HG03558 (cell line): ENCODE measurements around the gene TNFRSF14.
"Not testable (repeated sequence)": the region's sequence is repeated elsewhere in the genome, so short reads cannot be mapped to it uniquely, and the experiment has no call there.

Experiments used
- ATAC-seq: cut with Tn5 transposase; IDR thresholded peaks from one replicate; pipeline ENCODE4 v1.9.1; 2021; ENCODE audit warnings: moderate number of reproducible peaks; ENCODE audit not compliant: unreplicated experiment; ENCODE audit errors: extremely low read depth

Gene TNFRSF14

DNA sequence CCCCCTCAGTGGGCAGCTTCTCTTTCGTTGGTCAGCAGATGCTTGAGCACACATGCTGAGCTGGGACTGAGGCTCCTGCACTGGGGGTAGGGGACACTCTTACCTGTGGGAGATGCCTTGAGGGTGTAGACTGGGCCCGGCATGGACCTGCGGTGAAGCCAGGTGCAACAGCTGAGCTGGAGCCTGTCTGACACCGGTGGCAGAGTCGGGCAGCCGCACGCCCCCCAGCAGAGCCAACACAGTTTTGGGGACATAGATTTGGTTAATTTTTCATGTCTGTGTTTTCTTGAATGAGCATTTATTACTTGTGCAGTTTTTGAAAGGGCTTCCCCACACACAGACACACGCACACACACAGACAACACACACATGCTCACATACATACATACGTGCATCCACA, 20.2 kb upstream of the TNFRSF14 start:
- no peak for ATAC-seq

DNA sequence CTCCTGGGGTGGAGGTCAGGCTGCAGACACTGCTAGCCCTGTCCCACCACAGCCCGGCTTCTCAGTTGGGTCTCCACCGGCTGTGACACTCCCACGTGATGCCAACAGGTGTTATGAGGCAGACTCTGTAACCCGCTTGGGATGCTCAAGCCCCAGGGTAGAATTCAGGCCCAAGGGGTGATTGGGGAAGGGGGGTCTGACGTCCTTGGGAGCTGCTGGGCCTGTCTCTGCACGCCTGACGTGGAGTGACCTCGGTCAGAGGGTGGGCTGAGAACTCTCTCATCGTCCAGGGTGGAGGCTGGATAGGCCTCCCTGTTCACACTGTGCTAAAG, 18.4 kb upstream of the TNFRSF14 start:
- no peak for ATAC-seq

DNA sequence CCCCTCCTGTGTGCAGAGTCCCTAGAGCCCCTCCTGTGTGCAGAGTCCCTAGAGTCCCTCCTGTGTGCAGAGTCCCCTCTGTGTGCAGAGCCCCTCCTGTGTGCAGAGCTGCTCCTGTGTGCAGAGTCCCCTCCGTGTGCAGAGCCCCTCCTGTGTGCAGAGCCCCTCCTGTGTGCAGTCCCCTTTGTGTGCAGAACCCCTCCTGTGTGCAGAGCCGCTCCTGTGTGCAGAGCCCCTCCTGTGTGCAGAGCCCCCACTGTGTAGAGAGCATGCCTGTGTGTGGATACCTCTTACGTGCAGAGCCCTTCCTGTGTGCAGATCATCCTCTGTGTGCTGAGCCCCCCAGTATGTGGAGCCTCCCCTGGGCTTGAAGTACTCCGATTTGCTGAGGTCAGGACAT, 17.8 kb upstream of the TNFRSF14 start:
- ATAC-seq: no peak

DNA sequence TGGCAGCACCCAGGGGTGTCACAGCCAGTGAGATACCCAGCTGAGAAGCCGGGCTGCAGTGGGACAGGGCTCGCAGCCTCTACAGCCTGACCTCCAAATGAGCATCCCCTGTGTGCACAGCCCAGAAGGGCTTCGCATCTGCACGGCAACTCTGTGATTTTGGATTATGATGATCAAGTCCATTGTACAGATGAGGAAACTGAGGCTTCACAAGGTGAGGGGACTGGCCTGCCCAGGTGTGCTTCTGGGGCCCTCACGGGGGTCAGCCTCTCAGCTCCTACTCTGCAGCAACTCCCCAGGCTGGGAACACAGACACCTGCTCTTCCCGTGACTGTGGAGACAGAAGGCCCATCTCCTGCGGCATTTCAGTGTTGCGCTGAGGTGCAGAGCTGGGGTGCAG, 17.3 kb upstream of the TNFRSF14 start:
- no peak for ATAC-seq

DNA sequence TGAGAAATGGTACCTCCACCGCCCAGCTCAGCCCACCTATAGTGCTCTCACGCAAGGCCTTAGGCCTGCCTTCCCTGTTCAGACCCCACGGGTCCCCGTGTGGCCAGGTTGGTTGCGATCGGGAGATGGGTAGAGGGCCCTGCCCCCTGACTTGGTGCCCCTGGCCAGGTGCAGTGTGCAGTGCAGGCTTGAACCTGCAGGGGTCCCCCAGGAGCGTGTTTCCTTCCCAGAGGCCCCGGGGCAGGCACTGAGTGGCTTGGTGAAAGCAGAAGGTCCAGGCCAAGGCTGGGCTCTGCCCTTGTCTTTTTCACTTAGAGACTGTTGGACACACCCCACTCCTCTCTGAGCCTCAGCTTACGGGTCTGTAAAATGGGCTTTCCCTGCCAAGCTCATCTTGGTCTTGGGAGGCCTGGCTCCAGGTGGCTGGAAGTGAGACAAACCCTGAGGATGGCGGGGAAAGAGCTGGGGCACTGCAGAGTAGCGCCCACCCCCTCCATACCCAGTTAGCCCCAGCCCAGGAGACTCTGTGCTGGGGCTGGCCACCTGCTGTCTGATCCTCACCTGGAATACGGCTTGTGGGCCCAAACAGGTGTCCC, 16.8 kb upstream of the TNFRSF14 start:
- ATAC-seq: no peak

DNA sequence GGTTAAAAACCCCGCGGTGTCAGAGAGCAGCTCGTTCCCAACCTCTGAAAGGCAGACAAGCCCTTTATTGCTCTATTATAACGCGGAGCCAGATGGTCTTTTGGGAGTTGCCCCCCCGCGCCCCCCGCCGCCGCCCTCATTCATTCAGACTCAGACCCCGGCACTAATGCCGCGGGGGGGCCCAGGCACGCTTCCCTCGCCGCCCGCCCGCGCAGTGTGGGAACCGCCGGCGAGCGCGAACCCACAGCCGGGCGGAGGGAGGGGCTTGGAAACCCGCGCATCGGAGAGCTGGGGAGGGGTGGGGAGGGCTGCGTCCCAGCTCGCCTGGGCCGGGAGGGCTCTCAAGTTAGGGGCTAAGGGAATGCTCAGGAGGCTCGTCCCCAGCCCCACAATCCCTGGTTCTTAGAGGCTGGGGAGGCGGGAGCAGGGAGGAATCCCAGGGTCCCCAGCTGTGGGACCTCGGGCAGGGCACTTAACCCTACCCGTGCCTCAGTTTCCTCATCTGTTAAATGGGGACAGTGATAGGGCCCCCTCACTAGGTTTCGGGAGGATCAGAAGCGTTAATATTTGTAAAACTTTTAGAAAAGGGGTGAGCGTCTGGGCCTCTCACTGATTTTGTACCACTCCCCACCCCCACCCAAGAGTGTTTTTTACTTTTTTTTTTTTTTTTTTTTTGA, 15.2 kb upstream of the TNFRSF14 start:
- ATAC-seq: no peak

DNA sequence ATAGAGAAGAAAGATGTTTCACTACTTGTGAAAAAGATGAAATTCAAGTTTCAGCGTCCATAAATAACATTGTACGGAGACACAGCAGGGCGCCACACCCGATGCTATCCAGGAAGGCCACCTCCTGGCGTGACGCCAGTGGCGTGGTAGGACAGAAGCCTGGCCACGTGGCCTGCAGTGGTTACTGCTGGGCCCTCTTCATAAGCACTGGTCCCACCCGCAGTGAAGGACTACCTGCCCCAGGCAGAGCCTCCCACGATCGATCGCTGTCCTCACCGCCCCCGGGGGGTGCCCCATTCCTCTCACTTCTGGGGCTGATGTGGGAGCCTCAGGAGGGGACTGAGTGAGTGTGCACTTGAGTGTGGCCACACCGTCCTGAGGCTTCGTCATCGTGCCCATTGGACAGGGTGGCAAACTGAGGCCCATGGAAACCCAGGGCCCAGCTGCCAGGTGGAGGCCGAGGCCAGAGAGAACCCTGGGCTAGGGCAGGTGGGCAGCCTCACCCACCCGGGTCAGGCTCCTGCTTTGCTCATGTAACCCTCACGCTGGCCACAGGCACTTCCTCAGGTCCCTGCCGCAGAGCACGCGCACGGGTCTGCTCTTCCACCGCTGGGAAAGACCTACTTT, 14.4 kb upstream of the TNFRSF14 start:
- no peak for ATAC-seq

DNA sequence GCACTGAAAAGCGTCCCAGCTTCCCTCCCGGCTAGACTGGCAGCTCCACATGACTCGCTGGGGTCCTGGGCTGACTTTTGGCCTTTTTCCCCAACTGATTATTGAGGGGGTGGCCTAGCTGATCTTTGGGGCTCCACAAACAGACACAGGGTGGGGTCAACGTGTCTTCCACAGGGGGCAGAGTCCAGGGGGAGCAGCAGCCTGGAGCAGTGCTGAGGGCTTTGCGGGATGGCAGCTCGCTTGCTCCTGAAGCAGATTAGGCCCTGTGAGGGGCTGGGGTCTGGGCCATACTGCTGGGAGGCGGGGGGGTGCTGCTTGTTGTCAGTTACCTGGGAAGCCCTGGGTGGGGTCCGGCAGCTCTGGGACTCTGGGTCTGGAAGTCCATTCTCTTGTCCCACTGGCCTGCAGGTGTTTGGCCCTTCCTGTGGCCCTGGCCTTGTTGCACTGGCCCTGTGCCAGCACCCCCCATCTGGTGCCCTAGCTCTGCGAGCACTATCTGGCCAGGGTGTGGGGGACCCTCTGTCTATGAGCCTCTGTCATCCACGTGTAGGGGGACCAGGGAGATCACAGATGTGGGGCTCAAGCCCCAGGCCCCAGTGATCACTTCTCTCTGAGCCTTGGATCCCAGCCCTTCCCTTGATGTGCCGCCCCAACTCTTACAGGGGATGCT, 13.8 kb upstream of the TNFRSF14 start:
- ATAC-seq: no peak

DNA sequence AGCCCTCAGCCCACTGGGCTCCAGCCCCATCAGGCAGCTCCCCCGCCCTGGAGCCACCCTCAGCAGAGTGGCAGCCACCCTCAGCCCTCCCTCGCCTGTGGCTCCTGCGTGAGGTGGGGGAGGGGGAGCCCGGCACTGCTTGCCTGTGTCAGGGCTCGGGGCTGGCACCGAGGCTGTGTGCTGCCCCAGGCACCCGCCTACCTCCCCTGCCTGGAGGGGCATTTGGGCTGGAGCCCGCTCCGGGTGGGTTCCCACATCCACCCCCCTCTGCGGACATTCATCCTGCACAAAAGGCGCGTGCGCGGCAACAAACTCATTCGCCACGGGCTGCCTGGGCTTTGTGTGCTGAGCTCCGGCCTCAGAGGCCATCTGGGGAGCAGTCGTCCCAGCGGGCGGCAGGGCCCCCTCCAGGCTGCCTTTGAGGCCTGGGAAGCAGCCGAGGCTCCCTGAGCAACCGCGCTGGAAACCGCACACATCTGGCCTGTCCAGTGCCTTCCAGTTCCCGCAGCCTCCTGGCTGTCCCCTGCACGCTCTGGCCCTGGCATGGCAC, 12.6 kb upstream of the TNFRSF14 start:
- no peak for ATAC-seq

DNA sequence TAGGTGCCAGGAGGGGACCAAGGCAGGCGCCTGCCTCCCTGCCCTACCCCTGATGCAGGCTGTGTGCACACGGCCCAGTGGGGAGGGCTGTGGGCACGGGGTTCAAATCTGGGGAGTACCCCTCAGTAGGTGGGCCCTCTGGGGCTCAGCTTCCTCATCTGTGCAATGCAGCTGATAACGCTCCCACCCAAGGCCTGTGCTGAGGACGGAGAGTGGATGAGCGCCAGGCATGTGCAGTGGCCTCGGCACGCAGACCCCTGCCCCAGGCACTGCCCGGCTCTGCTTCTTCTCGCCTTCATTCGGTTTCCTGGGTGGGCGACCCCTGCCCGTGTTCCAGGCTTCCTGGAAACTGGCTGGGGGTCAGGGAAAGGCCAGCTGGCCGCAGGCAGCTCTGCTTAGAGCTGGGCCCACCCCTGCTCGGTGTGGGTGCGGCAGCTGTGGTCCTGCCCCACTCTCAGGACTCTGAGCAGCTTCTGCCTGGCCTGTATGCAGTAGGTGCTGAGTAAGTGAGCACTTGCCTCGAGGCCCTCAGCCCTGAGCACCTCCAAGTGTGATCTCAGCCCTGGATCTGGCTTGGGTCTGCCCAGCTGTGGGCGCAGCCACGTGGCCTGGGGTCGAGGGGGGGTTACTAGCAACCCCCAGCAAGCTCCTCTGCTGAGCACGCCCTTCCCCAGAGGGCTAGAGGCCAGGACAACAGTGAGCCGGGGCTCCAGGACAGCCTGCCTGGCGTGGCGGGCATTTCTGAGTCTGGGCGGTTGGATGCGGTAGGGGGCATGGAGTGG, 11.9 kb upstream of the TNFRSF14 start:
- ATAC-seq: no peak

DNA sequence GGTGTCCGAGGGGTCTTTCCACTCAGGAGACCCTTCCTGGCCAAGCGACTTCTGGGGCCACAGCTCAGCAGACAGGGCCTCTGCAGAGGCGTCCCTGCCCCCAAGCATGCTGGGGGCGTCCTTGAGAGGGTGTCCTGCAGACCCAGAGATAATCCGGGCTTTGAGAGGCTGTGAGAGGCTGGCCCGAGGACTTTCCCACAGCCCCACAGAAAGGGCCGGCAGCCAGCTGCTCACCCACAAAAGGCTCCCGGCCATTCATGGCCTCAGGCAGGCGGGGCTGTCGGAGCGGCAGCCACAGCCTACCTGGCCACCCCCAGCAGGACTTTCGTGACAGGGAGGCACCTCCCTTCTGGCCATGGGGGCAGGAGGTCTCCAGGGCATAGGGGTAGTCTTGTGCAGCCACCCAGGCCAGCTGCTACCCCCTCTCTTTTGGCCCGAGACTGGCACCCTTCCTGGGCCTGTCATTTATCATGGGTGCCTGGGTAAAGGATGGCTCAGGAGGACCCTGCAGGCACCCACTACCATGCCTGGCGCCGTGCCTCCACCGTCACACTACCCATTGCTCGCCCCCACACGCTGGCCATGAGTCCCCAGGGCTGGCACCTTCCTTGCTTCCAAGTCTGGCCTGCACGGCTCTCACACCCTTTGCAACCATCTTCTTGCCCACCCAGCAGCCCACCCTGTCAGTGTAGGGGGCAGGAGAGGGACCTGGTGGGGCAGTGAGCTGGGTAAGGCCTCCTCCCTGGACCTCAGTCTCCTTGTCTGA, 11.1 kb upstream of the TNFRSF14 start:
- ATAC-seq: no peak

DNA sequence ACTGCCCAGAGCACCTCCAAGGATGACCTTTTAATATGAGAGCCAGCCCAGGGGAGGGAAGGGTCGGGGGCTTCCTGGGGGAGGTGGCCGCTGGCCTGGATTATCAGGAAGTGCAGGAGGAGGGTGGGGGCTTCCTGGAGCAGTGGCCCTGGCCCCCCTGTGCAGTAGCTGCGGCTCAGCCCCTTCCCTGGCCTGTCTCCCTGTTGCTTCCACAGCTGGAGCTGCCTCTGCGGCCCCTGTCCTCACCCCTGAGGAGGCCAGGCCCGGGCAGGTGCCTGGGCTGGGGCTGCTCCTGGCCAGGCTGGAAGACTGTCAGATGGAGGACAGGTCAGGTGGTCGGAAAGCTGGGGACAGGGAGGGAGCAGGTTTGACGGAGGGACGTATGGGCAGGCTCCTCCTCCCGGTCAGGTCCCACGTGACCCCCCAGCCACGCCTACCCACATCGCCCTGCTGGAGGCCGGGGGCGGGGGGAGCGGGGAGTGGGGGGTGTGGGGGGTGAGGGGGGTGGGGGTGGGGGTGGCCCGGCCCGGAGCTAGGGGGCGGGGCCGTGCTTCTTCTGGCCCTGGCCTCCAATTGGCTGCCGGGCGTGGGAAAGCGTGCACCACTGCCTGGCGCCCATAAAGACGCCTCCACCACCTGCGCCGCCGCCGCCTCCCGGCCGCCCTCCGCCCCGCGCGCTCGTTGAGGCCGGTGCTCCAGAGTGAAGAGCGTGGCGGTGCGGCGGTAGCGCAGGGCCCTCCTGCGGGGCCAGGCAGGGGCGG, 10.2 kb upstream of the TNFRSF14 start:
- ATAC-seq: no peak

DNA sequence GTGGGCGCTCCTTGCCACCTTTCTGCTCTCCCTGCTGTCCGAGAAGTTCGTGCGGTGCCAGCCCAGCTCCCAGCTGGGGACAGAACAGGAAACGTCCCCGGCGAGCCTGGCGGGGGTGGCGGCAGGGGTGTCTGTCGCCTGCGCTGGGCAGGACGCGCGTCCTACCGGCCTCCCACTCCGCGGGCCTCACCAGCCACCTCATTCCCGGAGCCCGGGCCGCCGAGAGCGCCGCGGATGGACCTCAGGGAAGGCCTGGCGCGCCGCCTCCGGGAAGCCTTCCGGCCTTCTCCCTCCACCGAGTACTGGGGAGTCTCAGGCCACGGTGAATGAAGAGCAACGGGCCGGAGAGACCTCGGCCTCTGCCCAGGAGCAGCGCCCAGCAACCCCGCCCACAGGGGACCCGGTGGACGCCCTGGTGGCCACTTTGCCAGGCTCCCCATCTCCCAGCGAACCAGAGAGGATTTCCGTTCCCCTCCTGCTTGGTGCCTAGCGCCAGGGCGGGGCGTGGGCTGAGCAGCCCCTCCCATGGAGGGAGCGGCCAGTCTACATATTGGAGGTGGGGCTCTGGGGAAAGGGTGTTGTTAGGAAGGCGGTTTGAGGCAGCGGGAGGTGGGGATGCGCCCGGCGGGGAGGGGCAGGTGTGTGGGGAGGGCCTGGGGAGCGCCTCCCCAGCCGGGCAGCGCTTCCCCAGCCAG, 9.5 kb upstream of the TNFRSF14 start:
- ATAC-seq: no peak

DNA sequence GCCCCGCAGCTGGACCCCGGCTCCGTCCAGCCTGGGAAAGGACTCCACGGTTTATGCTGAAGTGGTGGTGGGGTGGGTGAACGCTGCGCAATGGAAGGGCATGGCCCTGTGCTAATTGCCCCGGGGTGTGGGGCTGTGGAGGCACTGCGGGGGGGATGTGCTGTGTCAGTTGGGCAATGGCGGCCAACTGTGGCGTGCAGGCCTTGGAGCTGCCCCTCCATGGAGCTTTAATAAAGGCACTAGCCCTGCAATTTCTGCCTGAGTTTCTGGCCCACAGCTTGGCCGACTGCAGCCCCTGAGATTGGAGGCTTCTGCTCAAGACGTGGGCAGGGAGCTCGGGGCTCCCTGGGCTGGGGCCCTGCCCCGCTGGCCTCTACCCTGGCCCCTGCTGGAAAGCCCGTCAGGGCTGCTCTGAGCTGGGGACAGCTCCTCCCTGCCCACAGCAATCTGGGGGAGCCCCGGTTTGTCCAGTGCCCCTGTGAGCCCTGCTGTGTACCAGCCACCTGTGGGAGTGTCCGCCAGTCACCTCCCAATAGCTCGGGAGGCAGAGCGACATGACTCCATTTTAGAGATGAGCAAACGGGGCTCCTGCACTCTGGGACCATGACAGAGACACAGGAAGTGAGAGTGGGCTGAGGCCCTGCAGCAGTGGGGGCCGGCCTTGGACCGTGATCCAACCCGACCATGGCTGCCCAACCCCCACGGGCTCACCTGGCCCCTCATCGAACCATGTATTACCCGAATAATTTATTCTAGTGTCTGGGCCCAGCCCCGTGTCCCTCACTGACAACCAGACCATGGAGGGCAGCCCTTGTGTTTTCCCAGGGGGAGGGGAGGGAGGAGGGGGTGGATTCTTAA, 8.7 kb upstream of the TNFRSF14 start:
- no peak for ATAC-seq

DNA sequence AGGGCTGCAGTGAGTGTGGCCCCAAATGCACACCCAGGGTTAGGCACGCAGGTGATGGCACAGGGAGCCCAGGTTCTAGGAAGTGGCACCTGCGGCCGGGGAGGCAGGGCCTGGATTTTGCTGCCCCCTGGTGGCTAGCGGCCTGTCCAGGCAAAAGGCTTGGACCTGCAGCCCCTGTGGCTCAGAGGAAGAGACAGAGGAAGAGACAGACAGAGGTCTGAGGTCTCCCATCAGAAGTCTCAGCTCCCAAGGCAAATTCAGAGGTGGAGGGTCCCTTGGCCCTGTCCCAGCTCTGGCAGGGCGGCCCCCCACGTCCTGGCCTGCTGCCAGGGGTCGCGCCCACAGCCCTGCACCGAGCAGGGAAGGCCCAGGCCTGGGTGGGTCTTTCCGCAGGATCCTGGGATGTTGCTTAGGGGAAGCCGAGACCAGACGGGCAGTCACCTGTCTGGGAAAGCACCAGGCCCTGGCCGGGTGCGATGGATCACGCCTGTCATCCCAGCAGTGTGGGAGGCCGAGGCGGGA, 8.0 kb upstream of the TNFRSF14 start:
- ATAC-seq: no peak

DNA sequence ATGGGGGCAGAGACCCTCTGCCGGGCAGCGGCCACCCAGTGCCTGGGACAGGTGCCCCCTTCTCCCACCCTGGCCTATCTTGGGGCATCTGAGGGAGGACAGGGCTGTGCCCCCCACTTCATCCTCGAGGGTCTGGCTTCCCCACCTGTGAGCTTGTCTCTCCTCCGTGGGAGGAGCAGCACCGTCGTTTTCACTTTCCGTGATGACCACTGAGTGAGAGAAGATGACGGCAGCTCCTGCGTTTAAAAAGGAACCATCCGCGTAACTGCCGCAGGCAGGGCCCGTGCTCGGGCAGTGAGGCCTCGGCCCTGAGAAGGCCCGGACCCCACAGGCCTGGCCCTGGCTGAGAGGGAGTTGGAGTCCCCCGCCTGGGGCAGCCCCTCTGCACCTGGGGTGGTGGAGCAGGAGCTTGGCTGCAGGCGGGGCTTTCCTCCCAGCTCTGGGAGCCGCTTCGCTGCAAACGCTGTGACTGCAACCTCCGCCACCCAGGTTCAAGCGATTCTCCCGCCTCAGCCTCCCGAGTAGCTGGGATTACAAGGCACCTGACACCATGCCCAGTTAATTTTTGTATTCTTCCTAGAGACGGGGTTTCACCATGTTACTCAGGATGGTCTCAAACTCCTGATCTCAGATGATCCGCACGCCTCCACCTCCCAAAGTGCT, 6.7 kb upstream of the TNFRSF14 start:
- ATAC-seq: not testable (repeated sequence)
